ENCODE measurements around the gene PRR29. TPM values are rescaled to one million over a fixed set of nuclear protein-coding genes. Genes with fewer than 3 reads are reported as not detected.
"Not testable (repeated sequence)": the region's sequence is repeated elsewhere in the genome, so short reads cannot be mapped to it uniquely, and the experiment has no call there.

The PRR29 gene
- total RNA-seq, 1 experiment from 2014 or later = not detected

DNA sequence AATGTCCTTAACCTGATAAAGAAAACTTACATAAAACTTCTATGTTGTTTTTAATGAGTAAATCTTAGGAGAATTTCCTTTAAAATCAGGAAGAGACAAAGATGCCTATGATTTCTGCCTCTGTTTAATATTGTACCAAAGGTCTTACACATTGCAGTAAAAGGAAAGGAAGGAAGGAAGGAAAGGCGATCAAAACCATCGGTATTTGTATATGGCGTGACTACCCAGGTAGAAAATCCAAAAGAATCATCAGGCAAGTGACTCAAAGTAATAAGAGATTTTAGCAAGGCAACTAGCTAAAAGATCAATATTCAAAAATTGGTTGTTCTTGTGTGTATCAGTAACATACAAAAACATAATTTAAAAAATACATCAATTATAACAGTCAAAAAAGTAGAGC, 18.8 kb downstream of the PRR29 start:
- no peaks in the 10 kb centered on the region for H3K36me3 ChIP-seq (ENCODE audit: insufficient read depth, low read length, poor library complexity, severe bottlenecking)
- no peaks in the 10 kb centered on the region for H3K4me1 ChIP-seq (ENCODE audit: insufficient read depth, low read length, poor library complexity, severe bottlenecking)
- H3K4me3 ChIP-seq (ENCODE audit: low read depth, low read length, poor library complexity, severe bottlenecking) = no peak overlapping the region
- H3K9me3 ChIP-seq (ENCODE audit: low read depth, low read length, poor library complexity, severe bottlenecking) = no peaks in the 10 kb centered on the region
- TF ChIP-seq, protein P1, sequence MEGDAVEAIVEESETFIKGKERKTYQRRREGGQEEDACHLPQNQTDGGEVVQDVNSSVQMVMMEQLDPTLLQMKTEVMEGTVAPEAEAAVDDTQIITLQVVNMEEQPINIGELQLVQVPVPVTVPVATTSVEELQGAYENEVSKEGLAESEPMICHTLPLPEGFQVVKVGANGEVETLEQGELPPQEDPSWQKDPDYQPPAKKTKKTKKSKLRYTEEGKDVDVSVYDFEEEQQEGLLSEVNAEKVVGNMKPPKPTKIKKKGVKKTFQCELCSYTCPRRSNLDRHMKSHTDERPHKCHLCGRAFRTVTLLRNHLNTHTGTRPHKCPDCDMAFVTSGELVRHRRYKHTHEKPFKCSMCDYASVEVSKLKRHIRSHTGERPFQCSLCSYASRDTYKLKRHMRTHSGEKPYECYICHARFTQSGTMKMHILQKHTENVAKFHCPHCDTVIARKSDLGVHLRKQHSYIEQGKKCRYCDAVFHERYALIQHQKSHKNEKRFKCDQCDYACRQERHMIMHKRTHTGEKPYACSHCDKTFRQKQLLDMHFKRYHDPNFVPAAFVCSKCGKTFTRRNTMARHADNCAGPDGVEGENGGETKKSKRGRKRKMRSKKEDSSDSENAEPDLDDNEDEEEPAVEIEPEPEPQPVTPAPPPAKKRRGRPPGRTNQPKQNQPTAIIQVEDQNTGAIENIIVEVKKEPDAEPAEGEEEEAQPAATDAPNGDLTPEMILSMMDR (conservative IDR thresholded peaks at IDR 0.05; ENCODE audit: low read depth, low read length) = no peak
- TF ChIP-seq EZH2 (IDR thresholded peaks at IDR 0.05; ENCODE audit: borderline replicate concordance, low read depth, low read length, poor library complexity, severe bottlenecking) = no peak
- no peaks in the 10 kb centered on the region for H3K27me3 ChIP-seq (replicated peaks; ENCODE audit: insufficient read depth, low read depth, low read length, poor library complexity)
- no peak overlapping the region for H3K27ac ChIP-seq (ENCODE audit: low read depth, low read length, poor library complexity, severe bottlenecking)
- ChIA-PET CTCF (interaction anchor here (1.2 kb wide), 1 partner anchor 8 kb away, joined by 5 read pairs; no protein-coding TSS in a partner anchor), POLR2A (ENCODE audit: low non-redundant PET) (interaction anchor here (0.6 kb wide), 1 partner anchor 395 kb away, joined by 3 read pairs; no protein-coding TSS in a partner anchor)
- intact Hi-C loops (cut with micrococcal nuclease; ENCODE audit: unreplicated experiment) = no loop called here
- no TSS peak for BruUV-seq (replicated peaks)
- no peak for DNase-seq (ENCODE audit: low spot score)

DNA sequence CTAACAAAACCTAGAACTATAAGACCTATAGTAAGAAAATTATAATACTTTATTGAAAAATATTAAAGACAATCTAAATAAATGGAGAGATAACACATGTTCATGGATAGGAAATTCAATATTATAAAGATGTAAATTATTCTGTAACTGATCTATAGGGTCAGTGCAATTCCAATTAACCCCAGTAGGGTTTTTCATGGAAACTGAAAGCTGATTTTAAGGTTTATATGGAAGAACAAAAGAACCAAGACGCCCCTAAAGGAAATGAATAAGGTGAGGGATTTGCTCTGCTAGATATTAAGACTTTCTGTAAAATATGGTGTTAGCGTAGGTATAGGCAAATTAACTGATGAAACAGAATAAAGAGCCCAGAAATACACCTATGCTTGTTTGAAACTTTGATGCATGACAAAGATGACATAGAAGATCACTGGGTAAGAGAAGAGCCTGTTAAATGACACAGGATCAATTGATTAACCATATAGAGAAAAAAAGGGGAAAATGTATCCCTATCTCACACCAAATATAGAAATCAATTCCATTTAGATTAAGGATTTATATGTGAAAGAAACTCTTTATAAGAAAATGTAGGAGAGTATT, 19.3 kb downstream of the PRR29 start:
- intact Hi-C loops (cut with micrococcal nuclease; ENCODE audit: unreplicated experiment) = no loop called here
- POLR2A ChIA-PET (ENCODE audit: low non-redundant PET) = no interaction called here
- no peak for DNase-seq (ENCODE audit: low spot score)
- CTCF ChIA-PET = interaction anchor here (1.2 kb wide), 1 partner anchor 8 kb away, joined by 5 read pairs; no protein-coding TSS in a partner anchor
- H3K36me3 ChIP-seq (ENCODE audit: insufficient read depth, low read length, poor library complexity, severe bottlenecking) = no peaks in the 10 kb centered on the region
- H3K27me3 ChIP-seq (replicated peaks; ENCODE audit: insufficient read depth, low read depth, low read length, poor library complexity) = no peaks in the 10 kb centered on the region
- TF ChIP-seq, protein P1 (conservative IDR thresholded peaks at IDR 0.05; ENCODE audit: low read depth, low read length) = peak; percentile 42; the same call in 1 of the 2 replicates
- no peak for TF ChIP-seq EZH2 (IDR thresholded peaks at IDR 0.05; ENCODE audit: borderline replicate concordance, low read depth, low read length, poor library complexity, severe bottlenecking)
- no peak overlapping the region for H3K4me3 ChIP-seq (ENCODE audit: low read depth, low read length, poor library complexity, severe bottlenecking)
- BruUV-seq (replicated peaks) = no TSS peak
- no peaks in the 10 kb centered on the region for H3K9me3 ChIP-seq (ENCODE audit: low read depth, low read length, poor library complexity, severe bottlenecking)
- H3K4me1 ChIP-seq (ENCODE audit: insufficient read depth, low read length, poor library complexity, severe bottlenecking) = no peaks in the 10 kb centered on the region
- no peak overlapping the region for H3K27ac ChIP-seq (ENCODE audit: low read depth, low read length, poor library complexity, severe bottlenecking)

DNA sequence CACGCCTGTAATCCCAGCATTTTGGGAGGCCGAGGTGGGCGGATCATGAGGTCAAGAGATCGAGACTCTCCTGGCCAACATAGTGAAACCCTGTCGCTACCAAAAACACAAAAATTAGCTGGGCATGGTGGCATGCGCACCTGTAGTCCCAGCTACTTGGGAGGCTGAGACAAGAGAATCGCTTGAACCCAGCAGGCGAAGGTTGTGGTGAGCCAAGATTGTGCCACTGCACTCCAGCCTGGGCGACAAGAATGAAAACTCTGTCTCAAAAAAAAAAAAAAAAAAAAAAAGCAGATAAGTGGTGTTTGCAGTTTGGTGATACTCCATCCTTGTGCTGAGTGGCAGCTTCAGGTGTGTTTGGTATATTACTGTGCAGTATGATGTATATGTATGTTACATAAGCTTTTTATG, 21.4 kb downstream of the PRR29 start:
- H3K4me1 ChIP-seq (ENCODE audit: insufficient read depth, low read length, poor library complexity, severe bottlenecking); BruUV-seq (replicated peaks); H3K27me3 ChIP-seq (replicated peaks; ENCODE audit: insufficient read depth, low read depth, low read length, poor library complexity); H3K9me3 ChIP-seq (ENCODE audit: low read depth, low read length, poor library complexity, severe bottlenecking); H3K4me3 ChIP-seq (ENCODE audit: low read depth, low read length, poor library complexity, severe bottlenecking); intact Hi-C loops (cut with micrococcal nuclease; ENCODE audit: unreplicated experiment); H3K36me3 ChIP-seq (ENCODE audit: insufficient read depth, low read length, poor library complexity, severe bottlenecking); DNase-seq (ENCODE audit: low spot score); H3K27ac ChIP-seq (ENCODE audit: low read depth, low read length, poor library complexity, severe bottlenecking): not testable (repeated sequence)
- POLR2A ChIA-PET (ENCODE audit: low non-redundant PET) = interaction anchor here (0.7 kb wide), 1 partner anchor 36 kb away, joined by 18 read pairs; no protein-coding TSS in a partner anchor
- CTCF ChIA-PET = interaction anchor here (0.8 kb wide), 1 partner anchor 10 kb away, joined by 3 read pairs; no protein-coding TSS in a partner anchor
